Common myeloid progenitor, CD34-positive (primary cell): ENCODE measurements around the gene LIME1.

Source experiments
- CTCF ChIA-PET: fragments of 350-600 bp; sonication (Branson Sonifier 250); formaldehyde crosslinking; loops from one replicate; lab custom pipeline; 2021; ENCODE audit warnings: antibody characterized with exemption; lab: Charles Lee
- POLR2A ChIA-PET: fragments of 350-600 bp; sonication (Branson Sonifier 250); formaldehyde crosslinking; loops from one replicate; lab custom pipeline; 2021; ENCODE audit warnings: antibody characterized with exemption; lab: Charles Lee
- DNase-seq, 3 donors: peaks; one replicate each; pipeline versions ENCODE4 v3.0.0 to v3.0.0-alpha.2; 2013
- H3K27ac ChIP-seq, 2 experiments: 1 replicate in 1 of 2; 2 replicates in 1 of 2; pipeline ENCODE4 v1.7.0; 2013; ENCODE audit warnings: inconsistent platforms in 2 of 2, low read length in 2 of 2, mild to moderate bottlenecking in 2 of 2, low read depth in 1 of 2, moderate library complexity in 1 of 2; ENCODE audit not compliant: severe bottlenecking in 2 of 2, insufficient read depth in 1 of 2, poor library complexity in 1 of 2
- H3K27me3 ChIP-seq, 5 experiments: replicated peaks in 2 of 5; 1 replicate in 3 of 5; 2 replicates in 2 of 5; pipeline versions ENCODE4 v1.6.1 to v1.7.0; 2013; ENCODE audit warnings: low read length in 4 of 5, mild to moderate bottlenecking in 2 of 5, moderate library complexity in 2 of 5, inconsistent platforms in 1 of 5; ENCODE audit not compliant: insufficient read depth in 5 of 5, control insufficient read depth in 4 of 5
- H3K36me3 ChIP-seq, 4 experiments: 1 replicate in 2 of 4; 2 replicates in 2 of 4; pipeline versions ENCODE4 v1.6.1 to v1.7.0; 2013; ENCODE audit warnings: low read length in 3 of 4, control low read depth in 1 of 4, mild to moderate bottlenecking in 1 of 4; ENCODE audit not compliant: control insufficient read depth in 4 of 4, insufficient read depth in 4 of 4
- H3K4me1 ChIP-seq, 4 experiments: 1 replicate in 3 of 4; 2 replicates in 1 of 4; pipeline versions ENCODE4 v1.6.1 to v1.7.1; 2013; ENCODE audit warnings: low read length in 3 of 4, mild to moderate bottlenecking in 3 of 4, control low read depth in 1 of 4, inconsistent platforms in 1 of 4, moderate library complexity in 1 of 4; ENCODE audit not compliant: control insufficient read depth in 4 of 4, insufficient read depth in 4 of 4; ENCODE audit errors: control extremely low read depth in 1 of 4
- H3K4me3 ChIP-seq, 7 experiments: 1 replicate in 4 of 7; 2 replicates in 3 of 7; pipeline versions ENCODE4 v1.5.1 to v1.7.0; 2013; ENCODE audit warnings: mild to moderate bottlenecking in 7 of 7, low read length in 6 of 7, moderate library complexity in 6 of 7, inconsistent platforms in 2 of 7, low read depth in 2 of 7, control low read depth in 1 of 7; ENCODE audit not compliant: insufficient read depth in 4 of 7, control insufficient read depth in 1 of 7; ENCODE audit errors: extremely low read depth in 1 of 7
- H3K9me3 ChIP-seq, 5 experiments: 1 replicate in 4 of 5; 2 replicates in 1 of 5; pipeline versions ENCODE4 v1.6.1 to v1.7.1; 2013; ENCODE audit warnings: low read length in 4 of 5, mild to moderate bottlenecking in 2 of 5, inconsistent platforms in 1 of 5, low read depth in 1 of 5, moderate library complexity in 1 of 5; ENCODE audit not compliant: control insufficient read depth in 4 of 5, insufficient read depth in 2 of 5; ENCODE audit errors: control extremely low read depth in 1 of 5
- WGBS: methylation state at CpG from one replicate; pipeline ENCODE4 v1.1.5; 2013; ENCODE audit not compliant: insufficient coverage; 5-methylcytosine and 5-hydroxymethylcytosine counted together

Gene LIME1

DNA sequence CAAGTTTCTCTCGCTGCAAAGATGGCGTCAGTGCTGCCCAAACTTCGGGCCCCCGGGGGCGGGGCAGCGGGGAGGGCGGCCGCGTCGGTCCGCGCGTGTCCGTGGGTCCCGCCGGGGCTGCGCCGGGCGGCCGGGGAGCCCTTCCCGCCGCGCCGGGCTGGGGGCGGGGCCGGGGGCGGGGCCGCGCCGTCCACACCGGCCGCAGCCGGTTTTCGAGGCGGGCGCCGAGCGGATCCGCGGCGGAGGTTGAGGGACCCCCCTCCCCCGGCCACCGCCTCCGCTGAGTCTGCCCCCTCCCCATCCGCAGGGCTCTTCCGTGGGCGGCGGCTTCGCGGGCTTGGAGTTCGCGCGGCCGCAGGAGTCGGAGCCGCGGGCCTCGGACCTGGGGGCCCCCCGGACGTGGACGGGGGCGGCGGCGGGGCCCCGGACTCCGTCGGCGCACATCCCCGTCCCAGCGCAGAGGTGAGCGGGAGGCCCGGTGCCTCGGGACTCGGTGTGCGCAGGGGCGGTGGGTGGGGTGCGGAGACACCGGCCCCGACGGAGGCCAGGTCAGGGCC, 3.7 kb downstream of the LIME1 start:
- peak in 2 of 3 donors; percentile 31 to 48 for DNase-seq
- H3K9me3 ChIP-seq, result no peaks in the 10 kb centered on the region
- peaks cover 0 to 51% (median 42%) of the 10 kb centered on the region in 4 experiments for H3K4me1 ChIP-seq
- WGBS, result under 1% methylated on average over 54 of the region's 80 CpGs
- POLR2A ChIA-PET, result interaction anchor here (0.6 to 1.4 kb wide), 2 partner anchors 125 to 139 kb away, joined by 3 to 4 read pairs; partner anchors contain the start of gene TPD52L2
- H3K27me3 ChIP-seq, result peaks cover 0 to 5% (median 0%) of the 10 kb centered on the region in 5 experiments
- peaks cover 0 to 26% (median 13%) of the 10 kb centered on the region in 4 experiments for H3K36me3 ChIP-seq
- peak overlapping the region in 1 of 2 experiments; percentile 34 for H3K27ac ChIP-seq
- H3K4me3 ChIP-seq, result peak overlapping the region; percentile 50 to 70 (median 69)
- CTCF ChIA-PET, result interaction anchor here (0.7 to 2.4 kb wide), 5 partner anchors 18 to 46 kb away, joined by 3 to 8 read pairs (median 3); partner anchors contain the start of genes ARFRP1 and ZGPAT

DNA sequence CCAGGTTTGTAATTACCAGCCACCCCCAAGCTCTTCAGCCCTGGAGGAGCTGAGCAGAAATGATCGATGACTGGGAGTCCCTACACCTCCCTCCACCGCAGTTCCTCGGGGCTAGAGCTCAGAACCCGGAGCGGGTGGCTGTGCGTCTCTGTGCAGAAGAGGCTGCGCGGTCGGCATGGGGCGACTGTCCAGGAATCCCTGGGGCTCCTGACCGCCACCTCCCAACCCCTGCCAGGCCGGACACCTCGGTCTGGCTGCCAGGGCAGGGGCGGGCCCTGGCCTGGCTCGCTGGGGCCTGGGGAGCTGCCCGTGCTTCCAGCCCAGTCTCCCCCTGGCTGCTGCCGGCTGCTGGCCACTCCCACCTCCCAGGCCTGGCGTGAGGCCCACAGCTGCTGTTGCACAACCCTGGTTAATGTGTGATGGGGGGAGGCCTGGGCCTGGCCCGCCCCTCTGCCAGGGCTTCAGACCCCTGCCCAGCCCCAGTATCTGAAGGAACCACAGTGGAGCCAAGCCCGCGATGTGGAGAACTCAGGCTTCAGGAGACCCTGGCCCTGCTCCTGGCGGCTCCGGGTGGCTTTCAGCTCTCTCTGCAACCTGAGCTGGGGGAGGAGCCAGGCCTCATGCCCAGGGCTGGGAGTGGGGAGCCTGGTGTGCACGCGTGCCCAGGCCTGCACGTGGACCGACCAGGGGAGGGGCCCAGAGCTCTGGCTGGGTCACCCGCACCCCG, 4.3 kb downstream of the LIME1 start:
- ChIA-PET POLR2A (interaction anchor here (0.6 kb wide), 1 partner anchor 140 kb away, joined by 4 read pairs; no protein-coding TSS in a partner anchor), CTCF (interaction anchor here (0.7 to 2.4 kb wide), 5 partner anchors 18 to 45 kb away, joined by 3 to 8 read pairs (median 3); partner anchors contain the start of genes ARFRP1 and ZGPAT)
- Histone ChIP-seq H3K27ac (peak overlapping the region in 1 of 2 experiments; percentile 34), H3K4me1 (peaks cover 0 to 47% (median 42%) of the 10 kb centered on the region in 4 experiments), H3K36me3 (peaks cover 0 to 27% (median 11%) of the 10 kb centered on the region in 4 experiments), H3K4me3 (peak overlapping the region; percentile 50 to 70 (median 69)), H3K27me3 (peaks cover 0 to 5% (median 0%) of the 10 kb centered on the region in 5 experiments), H3K9me3 (no peaks in the 10 kb centered on the region)
- WGBS, result 8% methylated on average over 15 of the region's 29 CpGs
- DNase-seq, result peak; percentile 54 to 78 (median 76)

DNA sequence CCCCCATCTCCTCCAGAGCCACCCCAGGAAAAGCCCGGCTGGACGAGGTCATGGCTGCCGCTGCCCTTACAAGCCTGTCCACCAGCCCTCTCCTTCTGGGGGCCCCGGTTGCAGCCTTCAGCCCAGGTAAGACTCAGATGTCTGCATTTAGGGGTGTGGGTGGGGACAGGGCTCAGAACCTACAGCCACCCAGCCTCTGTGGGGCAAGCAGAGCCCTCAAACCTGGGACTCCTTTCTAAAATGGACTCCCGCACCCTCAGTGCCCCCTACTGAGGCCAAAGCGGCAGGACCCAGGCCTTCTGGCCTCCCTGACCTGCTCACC, 4.9 kb downstream of the LIME1 start:
- peak overlapping the region in 4 of 7 experiments; percentile 69 to 70 (median 70) for H3K4me3 ChIP-seq
- 56% methylated on average over 6 of the region's 6 CpGs for WGBS
- peaks cover 0 to 5% (median 0%) of the 10 kb centered on the region in 5 experiments for H3K27me3 ChIP-seq
- CTCF ChIA-PET, result interaction anchor here (0.7 to 2.4 kb wide), 3 partner anchors 14 to 45 kb away, joined by 3 to 8 read pairs (median 3); partner anchors contain the start of genes ARFRP1 and ZGPAT
- no peak overlapping the region for H3K27ac ChIP-seq
- DNase-seq, result no peak
- POLR2A ChIA-PET, result no interaction called here
- H3K36me3 ChIP-seq, result peaks cover 0 to 27% (median 10%) of the 10 kb centered on the region in 4 experiments
- peaks cover 0 to 45% (median 41%) of the 10 kb centered on the region in 4 experiments for H3K4me1 ChIP-seq
- H3K9me3 ChIP-seq, result no peaks in the 10 kb centered on the region

DNA sequence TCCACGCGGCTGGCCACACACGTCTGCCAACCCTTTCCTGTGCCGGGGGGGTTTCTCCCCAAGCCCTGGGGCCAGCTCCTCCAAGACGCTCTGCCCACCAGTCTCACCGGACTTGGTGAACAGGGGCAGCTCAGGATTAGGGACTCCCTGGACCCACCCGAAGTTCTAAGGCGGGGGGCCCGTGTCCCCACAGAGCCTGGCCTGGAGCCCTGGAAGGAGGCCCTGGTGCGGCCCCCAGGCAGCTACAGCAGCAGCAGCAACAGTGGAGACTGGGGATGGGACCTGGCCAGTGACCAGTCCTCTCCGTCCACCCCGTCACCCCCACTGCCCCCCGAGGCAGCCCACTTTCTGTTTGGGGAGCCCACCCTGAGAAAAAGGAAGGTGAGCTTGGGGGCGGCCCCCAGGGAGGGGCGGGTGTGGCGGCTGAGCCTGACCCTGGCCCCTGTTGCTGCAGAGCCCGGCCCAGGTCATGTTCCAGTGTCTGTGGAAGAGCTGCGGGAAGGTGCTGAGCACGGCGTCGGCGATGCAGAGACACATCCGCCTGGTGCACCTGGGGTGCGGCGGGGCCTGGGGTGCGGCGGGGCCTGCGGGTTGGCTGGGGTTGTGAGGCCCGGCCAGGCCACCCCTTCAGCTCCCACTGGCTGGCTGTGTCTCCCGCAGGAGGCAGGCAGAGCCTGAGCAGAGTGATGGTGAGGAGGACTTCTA, 5.4 kb downstream of the LIME1 start:
- ChIA-PET POLR2A (no interaction called here), CTCF (interaction anchor here (0.7 to 2.4 kb wide), 3 partner anchors 14 to 44 kb away, joined by 3 to 8 read pairs (median 3); partner anchors contain the start of genes ARFRP1 and ZGPAT)
- H3K4me3 ChIP-seq, result no peak overlapping the region
- DNase-seq, result no peak
- peaks cover 0 to 40% (median 38%) of the 10 kb centered on the region in 4 experiments for H3K4me1 ChIP-seq
- peaks cover 0 to 30% (median 10%) of the 10 kb centered on the region in 4 experiments for H3K36me3 ChIP-seq
- H3K27ac ChIP-seq, result no peak overlapping the region
- 98% methylated on average over 16 of the region's 30 CpGs for WGBS
- peaks cover 0 to 5% (median 0%) of the 10 kb centered on the region in 5 experiments for H3K27me3 ChIP-seq
- no peaks in the 10 kb centered on the region for H3K9me3 ChIP-seq

DNA sequence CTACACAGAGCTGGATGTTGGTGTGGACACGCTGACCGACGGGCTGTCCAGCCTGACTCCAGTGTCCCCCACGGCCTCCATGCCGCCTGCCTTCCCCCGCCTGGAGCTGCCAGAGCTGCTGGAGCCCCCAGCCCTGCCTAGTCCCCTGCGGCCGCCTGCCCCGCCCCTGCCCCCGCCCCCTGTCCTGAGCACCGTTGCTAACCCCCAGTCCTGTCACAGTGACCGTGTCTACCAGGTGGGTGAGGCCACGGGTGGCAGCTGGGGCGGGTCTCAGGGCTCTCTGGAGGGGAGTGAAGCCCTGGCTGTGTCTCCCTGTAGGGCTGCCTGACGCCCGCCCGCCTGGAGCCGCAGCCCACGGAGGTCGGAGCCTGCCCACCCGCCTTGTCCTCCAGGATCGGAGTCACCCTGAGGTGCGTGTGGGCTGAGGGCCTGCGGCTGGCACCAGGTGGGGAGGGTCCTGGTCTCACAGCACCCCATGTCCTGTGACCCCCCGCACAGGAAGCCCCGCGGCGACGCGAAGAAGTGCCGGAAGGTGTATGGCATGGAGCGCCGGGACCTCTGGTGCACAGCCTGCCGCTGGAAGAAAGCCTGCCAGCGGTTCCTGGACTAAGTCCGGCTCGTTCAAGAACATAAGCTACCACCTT, 6.0 kb downstream of the LIME1 start:
- no peak for DNase-seq
- Histone ChIP-seq H3K36me3 (peaks cover 0 to 30% (median 10%) of the 10 kb centered on the region in 4 experiments), H3K4me3 (no peak overlapping the region), H3K27me3 (peaks cover 0 to 5% (median 0%) of the 10 kb centered on the region in 5 experiments), H3K9me3 (no peaks in the 10 kb centered on the region), H3K27ac (no peak overlapping the region), H3K4me1 (peaks cover 0 to 33% (median 31%) of the 10 kb centered on the region in 4 experiments)
- ChIA-PET CTCF (interaction anchor here (1.1 to 2.4 kb wide), 2 partner anchors 34 to 43 kb away, joined by 3 to 8 read pairs; partner anchors contain the start of genes ARFRP1 and ZGPAT), POLR2A (no interaction called here)
- WGBS, result 91% methylated on average over 32 of the region's 37 CpGs
